ENCODE results near the gene HELB.

Gene HELB

GRCh38 chr12:66304296-66304900, 2.1 kb downstream of the HELB start:
- DNase-seq: no peak

GRCh38 chr12:66309606-66310005, 7.3 kb downstream of the HELB start:
- no peak for DNase-seq

DNA sequence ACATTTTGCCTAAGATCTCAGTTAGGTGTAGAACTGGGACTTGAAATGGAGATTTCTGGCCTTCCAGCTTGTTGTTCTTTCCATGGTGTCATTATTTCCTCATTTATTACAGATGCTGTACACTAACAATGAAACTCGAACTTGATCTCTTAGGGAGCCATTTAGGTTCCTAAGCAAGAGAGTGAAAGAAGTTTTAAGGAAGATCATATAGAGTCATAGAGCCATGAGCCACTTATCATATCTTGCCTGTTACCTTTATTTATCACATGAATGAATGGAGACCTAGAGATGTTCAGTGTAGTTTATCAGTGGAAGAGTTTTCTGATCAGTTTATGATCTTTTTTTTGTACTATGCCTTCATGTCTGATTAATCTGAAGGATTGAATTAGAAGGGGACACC, 9.9 kb downstream of the HELB start:
- DNase-seq: no peak

- DNase-seq: no peak
Measured at GRCh38 chr12:66314278-66314677, 12.0 kb downstream of the HELB start.

- DNase-seq: no peak
Measured at GRCh38 chr12:66319266-66319954, 17.1 kb downstream of the HELB start.

GRCh38 chr12:66320996-66321395, 18.7 kb downstream of the HELB start:
- DNase-seq: no peak

GRCh38 chr12:66321435-66321834, 19.1 kb downstream of the HELB start:
- DNase-seq: no peak

DNA sequence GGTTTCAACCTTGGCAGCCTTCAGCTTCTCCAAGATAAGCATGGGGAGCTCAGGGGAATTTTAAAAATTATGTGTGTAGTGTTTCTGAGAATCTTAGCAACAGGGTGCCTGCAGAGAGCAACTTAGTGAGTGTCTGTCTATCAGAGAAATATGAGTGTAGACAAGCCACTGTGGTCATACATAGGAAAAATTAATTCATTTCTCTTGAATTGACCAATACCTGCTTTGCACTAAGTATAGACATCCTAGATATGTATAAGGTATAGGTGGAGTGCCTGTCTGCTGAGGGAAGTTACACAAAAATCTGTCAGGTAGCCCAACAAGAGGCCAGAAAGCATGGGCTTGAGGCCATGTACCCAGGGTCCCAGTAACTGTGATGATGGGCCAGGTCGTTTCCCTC, 20.7 kb downstream of the HELB start:
- DNase-seq: no peak

- DNase-seq: no peak
Measured at GRCh38 chr12:66329941-66330340, 27.6 kb downstream of the HELB start.

DNA sequence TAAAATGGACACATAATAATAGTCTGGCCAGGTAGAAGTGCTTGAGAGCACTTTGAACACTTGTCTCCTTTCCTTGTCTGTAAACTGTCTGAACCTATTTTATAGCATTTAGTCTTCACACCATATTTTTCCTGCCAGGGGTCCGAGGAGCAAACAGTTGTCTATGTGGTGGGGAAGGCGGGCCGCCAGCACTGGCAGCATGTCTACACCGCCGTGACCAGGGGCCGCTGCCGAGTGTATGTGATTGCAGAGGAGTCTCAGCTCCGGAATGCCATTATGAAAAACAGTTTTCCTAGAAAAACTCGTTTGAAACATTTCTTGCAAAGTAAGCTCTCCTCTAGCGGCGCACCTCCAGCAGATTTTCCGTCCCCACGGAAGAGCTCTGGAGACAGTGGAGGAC, 28.7 kb downstream of the HELB start:
- no peak for DNase-seq

DNA sequence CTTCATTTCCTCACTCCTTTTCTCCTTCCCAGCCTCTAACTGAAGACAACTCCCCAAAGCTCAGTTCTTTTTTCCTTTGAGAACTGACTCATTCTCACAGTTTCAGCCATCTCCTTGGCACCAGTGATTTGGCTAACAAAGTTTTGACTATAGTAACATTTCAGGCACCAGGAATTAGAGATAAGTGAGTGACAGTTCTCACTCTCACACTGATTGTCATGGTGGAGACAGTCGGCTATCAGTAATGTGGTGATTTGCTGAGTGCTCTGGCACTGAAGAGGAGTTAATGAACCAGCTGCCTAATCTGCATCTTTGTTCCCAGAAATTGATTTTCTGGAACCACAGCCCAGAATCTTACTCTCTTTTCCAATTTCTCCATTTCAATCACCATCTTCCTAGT, 29.5 kb downstream of the HELB start:
- no peak for DNase-seq

GRCh38 chr12:66335746-66336145, 33.5 kb downstream of the HELB start:
- no peak for DNase-seq

DNA sequence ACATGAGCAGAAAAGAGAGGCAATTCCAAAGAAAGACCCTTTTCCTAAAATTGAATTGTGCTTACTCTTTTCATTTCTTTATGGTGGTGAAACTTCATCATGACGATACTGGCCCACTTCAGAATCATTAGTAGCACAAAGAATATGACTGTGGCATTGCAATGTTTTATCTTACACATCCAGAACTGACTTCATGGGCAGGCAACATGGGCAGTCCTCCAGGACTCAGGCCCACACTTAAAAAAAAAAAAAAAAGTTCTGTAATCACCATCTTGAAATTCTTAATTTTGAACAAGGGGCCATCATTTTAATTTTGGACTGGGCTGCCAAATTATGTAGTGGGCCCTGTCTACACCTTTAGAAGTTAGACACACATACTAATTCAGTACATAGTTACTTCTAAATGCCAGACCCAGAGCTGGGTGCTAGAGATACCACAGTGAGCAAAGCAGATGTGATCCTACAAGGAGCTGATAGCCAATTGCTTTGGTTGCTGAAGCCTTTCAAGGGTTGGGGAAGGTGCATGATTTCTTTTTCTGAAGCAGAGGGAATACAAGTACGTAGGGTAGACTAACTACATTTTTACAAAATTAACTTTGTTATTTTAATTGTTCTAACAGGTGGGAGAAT, 35.2 kb downstream of the HELB start:
- DNase-seq: no peak

DNA sequence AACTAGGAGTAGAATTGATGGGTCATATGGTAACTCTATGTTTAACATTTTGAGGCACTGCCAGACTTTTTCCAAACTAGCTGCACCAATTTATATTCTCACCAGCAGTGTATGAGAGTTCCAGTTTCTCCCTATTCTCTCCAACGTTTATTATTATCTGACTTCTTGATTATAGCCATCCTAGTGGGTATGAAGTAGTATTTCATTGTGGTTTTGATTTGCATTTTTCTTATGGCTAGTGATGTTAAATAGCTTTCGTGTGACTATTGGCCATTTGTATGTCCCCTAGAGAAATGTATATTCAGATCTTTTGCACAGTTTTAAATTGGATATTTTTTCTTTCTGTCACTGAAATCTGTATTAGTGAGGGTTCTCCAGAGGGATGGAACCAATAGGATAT, 37.8 kb downstream of the HELB start:
- no peak for DNase-seq

DNA sequence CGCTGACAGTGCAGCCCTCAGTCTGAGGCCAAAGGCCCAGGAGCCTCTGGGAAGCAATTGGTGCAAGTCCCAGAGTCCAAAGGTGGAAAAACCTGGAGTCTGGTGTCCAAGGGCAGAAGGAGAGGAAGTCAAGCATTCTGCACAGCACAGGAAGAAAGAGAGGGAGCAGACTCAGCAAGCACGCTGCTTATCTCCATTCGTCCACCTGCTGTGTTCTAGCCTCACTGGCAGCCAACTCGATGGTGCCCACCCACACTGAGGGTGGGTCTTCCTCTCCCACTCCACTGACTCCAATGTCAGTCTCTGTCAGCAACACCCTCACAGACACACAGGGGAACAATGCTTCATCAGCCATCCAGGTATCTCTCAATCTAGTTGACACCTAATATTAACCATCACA, 38.8 kb downstream of the HELB start:
- DNase-seq: no peak

DNA sequence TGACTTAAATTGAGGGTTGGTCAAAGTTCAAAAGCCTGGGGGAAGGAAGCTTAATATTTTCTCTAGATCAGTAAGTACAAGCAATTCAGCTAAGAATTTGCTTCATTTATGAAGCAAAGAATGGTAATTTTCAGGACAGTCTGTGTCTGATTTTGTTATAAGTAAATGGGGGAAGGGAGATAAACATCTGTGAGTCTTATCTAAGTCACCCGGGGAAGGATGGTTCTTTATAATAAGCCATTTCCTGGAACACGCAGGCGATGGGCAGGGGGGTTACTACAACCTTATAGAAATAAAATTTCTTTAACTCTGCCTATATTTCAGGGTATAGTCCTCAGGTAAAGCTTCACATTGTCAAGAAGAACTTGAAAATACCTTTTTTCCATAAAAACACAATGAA, 42.9 kb downstream of the HELB start:
- no peak for DNase-seq

GRCh38 chr12:66345956-66346355, 43.7 kb downstream of the HELB start:
- DNase-seq: no peak

DNA sequence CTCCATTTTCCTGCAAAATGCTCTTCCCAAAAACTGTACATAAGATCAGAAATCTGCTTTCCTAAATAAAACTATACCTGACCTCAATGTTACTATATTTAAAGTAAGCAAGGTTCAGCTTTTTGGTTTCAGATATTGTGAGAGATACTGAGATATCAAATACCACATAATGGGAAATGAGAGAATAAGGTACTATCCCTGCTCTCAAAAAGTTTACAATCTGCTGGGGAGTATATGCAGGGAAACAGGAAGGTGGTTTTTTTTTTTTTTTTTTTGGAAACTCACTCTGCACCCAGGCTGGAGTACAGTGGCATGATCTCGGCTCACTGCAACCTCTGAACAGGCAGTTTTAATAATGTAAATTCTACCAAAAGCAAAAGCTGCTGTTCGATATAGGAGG, 49.0 kb downstream of the HELB start:
- no peak for DNase-seq

DNA sequence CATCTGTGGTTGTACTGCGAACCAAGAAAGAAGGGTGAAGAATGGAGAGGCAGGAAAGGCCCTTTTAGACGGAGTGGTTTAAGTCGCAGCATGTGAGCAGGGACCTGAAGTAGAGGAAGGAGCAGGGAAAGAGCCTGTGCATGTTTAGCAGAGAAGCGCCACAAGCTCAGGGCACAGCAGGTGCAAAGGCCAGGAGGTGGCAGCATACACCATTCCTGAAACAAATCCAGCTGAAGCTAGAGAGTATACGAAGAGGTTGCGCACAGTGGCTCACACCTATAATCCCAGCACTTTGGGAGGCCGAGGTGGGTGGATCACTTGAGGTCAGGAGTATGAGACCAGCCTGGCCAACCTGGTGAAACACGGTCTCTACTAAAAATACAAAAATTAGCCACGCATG, 49.9 kb downstream of the HELB start:
- no peak for DNase-seq

GRCh38 chr12:66352899-66353298, 50.6 kb downstream of the HELB start:
- no peak for DNase-seq

- DNase-seq: no peak
Measured at GRCh38 chr12:66354291-66354690, 52.0 kb downstream of the HELB start.

DNA sequence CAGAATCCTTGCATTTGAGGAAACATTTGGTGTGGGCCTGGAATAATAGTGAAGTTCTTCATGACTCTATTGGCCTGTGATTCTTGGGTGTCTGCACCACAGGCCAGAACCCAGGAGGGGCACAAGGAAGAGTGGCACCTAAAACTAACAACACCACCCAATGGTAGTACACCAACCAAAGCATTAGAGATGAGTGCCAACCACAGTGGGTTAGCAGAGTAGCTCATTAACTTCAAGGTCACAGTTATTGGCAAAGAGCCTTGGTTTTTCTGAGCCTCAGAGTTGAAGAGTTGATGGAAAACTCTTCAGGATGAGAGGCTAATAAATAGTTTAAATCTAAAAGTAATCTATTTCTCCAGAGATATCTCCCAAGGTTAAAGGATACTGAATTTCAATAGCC, 57.0 kb downstream of the HELB start:
- no peak for DNase-seq

DNA sequence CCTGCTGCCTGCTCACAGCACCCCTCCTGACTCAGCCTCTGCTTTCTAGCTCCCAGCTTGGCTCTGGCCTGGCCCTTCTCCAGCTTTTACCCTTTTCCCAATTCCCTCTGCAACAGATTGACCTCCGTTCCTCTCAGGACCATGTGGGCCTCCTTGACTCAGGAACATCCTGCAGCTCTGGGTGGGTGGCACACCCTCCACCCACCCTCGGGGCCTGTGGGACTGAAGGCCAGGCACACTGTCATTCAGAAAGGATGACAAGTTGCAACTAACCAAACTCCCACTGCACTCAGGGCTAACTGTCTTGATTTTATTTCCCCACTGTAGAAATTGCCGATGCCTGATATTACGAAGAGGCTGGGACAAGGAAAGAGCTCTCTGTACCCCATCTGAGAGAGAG, 59.4 kb downstream of the HELB start:
- DNase-seq: no peak

DNA sequence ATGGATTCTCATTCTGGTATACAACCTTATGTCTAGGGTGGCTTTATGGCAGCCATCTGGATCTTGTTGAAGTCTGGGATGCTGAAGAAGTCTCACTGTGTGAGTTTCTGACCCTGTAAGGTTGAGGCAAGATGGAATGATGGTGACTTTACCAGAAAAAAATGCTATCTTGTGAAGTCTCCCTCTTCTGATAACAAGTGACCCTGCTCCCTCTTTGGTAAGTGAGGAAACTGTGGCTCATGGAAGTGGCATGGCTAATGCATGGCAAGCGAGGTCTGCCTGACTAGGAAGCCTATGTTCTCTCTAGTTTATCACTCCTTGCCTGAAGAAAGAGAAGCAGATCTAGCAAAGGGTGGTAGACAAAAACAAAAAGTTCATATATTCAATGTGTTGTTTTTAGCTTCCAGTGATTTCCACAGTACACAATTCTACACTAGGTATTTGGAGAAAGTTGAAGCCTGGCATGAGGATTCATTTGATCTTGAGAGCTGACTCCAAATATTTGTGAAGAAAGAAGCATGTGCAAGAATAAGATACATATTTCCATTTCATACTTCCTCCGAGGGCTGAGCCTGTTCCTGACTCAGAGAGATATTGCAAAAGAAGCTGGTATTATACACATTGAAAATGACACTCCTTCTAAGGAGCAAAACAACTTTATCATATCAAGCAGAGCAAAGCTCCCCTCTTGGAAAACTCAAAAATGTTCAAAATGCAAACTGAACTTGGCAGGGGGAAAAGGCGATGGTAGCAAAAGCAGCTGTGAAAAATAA, 63.6 kb downstream of the HELB start:
- DNase-seq: no peak

All from NCI-H1105 treated with DMSO at 0.1 percent for 48 hours (cell line).